UCSD-AML1 (cell line): ENCODE results near the gene ITGAE.
"Not testable (repeated sequence)": the region's sequence is repeated elsewhere in the genome, so short reads cannot be mapped to it uniquely, and the experiment has no call there.

Experiments used
- DNase-seq: peaks from one replicate; lab custom pipeline; 2025; ENCODE audit not compliant: unreplicated experiment; lab: John Stamatoyannopoulos, UW

ITGAE gene

DNA sequence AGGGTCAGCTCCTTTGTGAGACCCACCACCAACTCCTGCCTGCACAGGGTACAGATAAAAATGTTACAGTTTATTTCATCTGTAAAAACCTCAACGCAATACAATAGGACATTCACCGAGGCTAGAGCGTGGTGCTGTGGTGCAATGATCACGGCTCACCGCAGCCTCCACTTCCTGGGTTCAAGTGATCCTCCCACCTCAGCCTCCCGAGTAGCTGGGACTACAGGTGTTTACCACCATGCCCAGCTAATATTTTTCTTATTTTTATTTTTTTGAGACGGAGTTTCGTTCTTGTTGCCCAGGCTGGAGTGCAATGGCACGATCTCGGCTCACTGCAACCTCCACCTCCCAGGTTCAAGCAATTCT lies 66.1 kb downstream of the ITGAE start:
- not testable (repeated sequence) for DNase-seq

GRCh38 chr17:3732210-3732621 lies 68.8 kb downstream of the ITGAE start:
- DNase-seq, result no peak

GRCh38 chr17:3730881-3731429 lies 70.0 kb downstream of the ITGAE start:
- no peak for DNase-seq

- DNase-seq, result no peak
These were observed 71.1 kb downstream of the ITGAE start for GRCh38 chr17:3729881-3730280.

DNA sequence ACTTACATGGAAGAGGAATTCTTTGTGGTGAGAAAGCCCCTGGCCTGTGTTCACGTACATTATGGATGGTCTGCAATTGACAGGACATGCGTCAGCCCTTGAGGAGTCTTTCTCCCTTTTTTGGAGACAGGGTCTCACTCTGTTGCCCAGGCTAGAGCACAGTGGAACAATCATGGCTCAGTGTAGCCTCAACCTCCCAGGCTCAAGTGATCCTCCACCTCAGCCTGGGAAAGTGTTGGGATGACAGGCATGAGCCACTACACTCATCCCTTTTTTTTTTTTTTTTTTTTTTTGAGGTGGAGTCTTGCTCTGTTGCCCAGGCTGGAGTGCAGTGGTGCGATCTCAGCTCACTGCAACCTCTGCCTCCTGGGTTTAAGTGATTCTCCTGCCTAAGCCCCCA lies 72.9 kb downstream of the ITGAE start:
- not testable (repeated sequence) for DNase-seq

- DNase-seq, result no peak
These were observed 73.9 kb downstream of the ITGAE start for GRCh38 chr17:3727041-3727440.

DNA sequence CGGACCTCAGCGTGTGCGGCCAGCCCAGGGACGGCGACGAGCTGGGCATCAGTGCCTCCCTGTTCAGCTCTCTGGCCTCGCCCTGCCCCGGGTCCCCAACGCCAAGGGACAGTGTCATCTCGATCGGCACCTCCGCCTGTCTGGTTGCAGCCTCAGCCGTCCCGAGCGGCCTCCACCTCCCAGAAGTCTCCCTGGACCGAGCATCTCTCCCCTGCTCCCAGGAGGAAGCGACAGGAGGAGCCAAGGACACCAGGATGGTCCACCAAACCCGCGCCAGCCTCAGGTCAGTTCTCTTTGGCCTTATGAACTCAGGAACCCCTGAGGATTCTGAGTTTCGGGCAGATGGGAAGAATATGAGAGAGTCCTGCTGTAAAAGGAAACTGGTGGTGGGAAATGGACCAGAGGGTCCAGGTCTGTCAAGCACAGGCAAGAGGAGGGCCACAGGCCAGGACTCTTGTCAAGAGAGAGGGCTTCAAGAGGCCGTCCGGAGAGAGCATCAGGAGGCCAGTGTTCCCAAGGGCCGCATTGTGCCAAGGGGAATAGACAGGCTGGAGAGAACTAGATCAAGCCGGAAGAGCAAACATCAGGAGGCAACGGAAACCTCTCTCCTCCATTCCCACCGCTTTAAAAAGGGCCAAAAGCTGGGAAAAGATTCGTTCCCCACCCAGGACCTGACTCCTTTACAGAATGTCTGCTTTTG lies 76.5 kb downstream of the ITGAE start:
- no peak for DNase-seq

- peak; percentile 94 for DNase-seq
These were observed 77.2 kb downstream of the ITGAE start, which contains the start of gene HASPIN for GRCh38 chr17:3723556-3724377. HASPIN (plus strand) TSS chr17:3723903; CDS start chr17:3723936, 33 bp downstream.

DNA sequence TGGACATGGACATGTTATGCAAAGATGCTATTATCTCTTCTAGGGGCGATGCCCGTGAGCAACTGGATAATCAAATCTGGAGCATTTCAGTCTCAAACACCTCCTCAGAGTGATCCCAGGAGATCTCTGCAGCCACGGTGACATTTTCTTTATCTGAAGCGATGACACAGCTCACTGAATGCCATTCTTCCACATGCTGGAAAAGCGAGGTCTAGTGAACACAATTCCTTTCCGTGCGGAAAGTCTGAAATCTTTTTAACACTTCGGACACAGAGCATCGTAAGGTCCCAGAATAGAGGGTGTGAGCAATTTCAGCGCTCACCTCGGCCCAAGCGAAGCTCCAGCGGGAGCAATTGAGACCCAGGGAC lies 77.8 kb downstream of the ITGAE start:
- DNase-seq, result no peak

DNA sequence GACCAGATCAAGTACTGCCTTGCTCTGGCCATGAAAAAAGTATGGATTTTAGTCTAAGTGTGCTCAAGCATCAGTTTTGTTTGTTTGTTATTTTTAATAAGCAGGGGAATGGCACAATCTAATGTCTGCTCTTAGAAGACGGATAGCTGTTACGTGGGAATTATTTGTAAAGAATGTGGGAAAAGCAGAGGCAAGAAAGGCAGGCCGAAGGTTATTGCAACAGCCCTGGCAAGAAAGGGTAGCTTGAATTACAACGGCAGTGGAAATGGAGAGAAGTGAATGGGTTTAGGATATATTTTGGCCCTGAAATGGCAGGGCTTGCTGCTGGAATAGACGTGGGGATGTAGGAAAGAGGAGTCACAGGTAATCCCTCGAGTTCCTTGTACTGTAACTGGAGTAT lies 78.3 kb downstream of the ITGAE start:
- DNase-seq, result no peak

GRCh38 chr17:3719265-3719664 lies 81.7 kb downstream of the ITGAE start:
- no peak for DNase-seq

DNA sequence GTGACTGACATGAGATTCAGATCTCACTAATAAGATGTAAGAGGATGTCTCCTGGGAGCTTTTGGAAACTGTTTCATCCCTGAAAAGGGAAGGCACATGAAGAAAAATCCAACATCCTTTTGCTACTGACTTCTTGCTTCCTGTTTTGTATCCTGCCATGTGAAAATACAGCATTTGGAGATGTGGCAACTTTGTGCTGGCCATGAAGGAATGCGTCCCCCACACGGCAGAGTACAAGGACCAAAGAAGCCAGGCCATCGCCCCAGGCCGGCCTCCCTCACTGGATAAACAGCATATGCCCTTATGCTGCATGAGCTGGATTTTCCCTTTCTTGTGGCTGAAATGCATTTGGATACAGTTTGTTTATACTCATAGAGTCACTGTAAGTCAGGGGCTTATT lies 82.8 kb downstream of the ITGAE start:
- no peak for DNase-seq

DNA sequence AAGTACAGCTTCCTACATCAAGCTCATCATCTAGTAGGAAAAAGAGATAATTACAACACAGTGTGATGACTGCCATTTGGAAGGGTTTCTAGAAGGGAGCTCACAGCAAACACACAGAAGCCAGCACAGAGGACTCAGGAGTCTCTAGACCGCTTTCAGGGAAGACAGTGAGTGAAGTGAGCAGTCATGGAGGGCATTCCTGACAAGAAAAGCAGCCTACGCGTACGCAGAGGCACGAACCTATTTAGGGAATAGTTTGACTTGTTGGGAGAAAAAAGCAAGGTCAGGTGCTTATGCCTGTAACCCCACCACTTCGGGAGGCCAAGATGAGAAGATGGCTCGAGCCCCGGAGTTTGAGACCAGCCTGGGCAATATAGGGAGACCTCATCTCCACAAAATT lies 85.7 kb downstream of the ITGAE start:
- DNase-seq, result no peak

- DNase-seq, result no peak
These were observed 88.1 kb downstream of the ITGAE start for GRCh38 chr17:3712811-3713463.

DNA sequence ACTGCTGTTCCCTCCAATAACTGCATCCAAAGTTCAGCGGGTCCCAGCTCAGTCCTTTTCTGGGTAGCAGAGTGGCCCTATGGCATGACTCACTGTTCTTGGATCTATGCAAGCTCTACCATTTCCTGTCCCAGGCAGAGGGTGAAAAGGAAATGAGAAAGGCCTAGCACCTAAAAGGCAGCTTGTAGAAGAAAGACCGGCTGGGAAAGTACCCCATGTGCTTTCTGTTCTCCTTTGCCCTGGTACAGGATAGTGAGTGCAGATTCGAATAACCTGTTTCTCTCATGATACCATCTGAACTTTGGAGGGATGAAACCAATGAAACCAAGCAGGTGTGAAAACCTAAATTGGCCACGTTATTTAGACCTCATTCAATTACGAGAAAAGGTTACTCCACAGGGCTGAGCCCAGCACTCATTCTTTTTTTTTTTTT lies 90.0 kb downstream of the ITGAE start:
- no peak for DNase-seq

- DNase-seq, result no peak
These were observed 92.6 kb downstream of the ITGAE start for GRCh38 chr17:3708366-3708765.

GRCh38 chr17:3705718-3705984 lies 95.3 kb downstream of the ITGAE start:
- DNase-seq, result not testable (repeated sequence)

DNA sequence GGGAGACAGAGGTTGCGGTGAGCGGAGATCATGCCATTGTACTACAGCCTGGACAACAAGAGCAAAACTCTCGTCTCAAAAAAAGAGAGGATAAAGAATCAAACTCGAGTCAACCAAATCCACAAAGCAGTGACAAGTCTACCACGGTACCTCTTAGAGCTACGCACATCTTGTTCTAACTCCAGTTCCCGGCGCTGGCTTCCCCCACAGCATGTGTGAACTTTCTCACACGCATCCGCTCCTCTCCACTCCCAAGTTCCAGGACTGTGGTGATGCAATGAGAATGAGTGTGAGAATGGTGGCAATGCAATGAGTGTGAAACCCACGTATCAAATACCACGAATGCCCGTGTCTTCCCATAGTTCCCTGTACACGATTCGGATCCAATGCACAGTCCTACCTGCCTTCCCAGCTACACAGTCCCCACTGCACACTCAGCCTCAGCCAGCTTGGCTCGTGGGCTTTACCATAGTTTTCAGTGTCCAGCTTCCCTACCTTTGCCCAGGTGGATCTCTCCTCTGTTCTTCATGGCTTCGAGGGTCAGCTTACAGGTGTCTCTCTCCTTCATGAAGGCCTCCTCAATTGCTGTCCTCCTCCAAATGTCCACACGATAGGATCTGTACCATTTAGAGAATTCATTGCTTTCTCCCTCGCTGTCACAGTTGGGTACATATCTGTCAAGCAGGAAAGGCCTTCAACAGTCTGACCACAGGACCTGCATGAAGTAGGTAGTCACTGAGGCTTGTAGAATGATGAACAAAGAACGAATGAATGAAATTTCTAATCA lies 95.9 kb downstream of the ITGAE start:
- DNase-seq, result no peak

DNA sequence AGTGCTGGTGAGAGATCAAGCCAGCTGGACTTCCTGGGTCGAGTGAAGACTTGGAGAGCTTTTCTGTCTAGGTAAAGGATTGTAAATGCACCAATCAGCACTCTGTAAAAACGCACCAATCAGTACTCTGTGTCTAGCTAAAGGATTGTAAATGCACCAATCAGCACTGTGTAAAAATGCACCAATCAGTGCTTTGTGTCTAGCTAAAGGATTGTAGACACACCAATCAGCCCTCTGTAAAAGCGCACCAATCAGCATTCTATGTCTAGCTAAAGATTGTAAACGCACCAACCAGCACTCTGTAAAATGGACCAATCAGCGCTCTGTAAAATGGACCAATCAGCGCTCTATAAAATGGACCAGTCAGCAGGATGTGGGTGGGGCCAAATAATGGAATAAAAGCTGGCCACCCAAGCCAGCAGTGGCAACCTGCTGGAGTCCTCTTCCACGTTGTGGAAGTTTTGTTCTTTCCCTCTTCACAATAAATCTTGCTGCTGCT lies 98.9 kb downstream of the ITGAE start:
- DNase-seq, result not testable (repeated sequence)

DNA sequence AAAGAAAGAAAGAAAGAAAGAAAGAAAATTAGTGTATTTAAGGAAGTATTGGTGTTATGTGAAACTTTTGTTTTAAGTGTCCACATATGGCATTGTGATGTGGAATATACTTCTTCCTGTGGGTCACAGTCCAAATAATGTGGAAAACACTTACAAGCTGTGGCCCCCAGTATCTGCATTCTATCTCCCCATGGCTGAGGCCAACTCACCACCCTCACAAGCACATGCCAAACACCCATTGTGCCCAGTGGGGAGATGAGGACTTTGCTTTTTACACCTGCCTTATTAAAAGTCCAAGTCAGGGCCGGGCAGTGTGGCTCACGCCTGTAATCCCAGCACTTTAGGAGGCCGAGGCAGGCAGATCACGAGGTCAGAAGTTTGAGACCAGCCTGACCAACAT lies 101.0 kb downstream of the ITGAE start:
- DNase-seq, result no peak

GRCh38 chr17:3698139-3698538 lies 102.8 kb downstream of the ITGAE start:
- no peak for DNase-seq
